Parathyroid adenoma (tissue), 2 donors: ENCODE data around the gene ALDH16A1.

Source experiments
- H2AFZ ChIP-seq: fragments of 300-600 bp; sonication (generic); one replicate; pipeline ENCODE4 v1.7.0; 2017; ENCODE audit warnings: antibody characterized with exemption, mild to moderate bottlenecking
- H3K27ac ChIP-seq: fragments of 300-600 bp; sonication (generic); one replicate; pipeline ENCODE4 v1.7.0; 2017
- H3K27me3 ChIP-seq: fragments of 300-600 bp; sonication (generic); one replicate; pipeline ENCODE4 v1.7.0; 2017; ENCODE audit warnings: low read length; ENCODE audit not compliant: control insufficient read depth, insufficient read depth
- H3K36me3 ChIP-seq: fragments of 300-600 bp; sonication (generic); one replicate; pipeline ENCODE4 v1.7.0; 2017; ENCODE audit warnings: low read length; ENCODE audit not compliant: control insufficient read depth, insufficient read depth
- H3K4me1 ChIP-seq: fragments of 300-600 bp; sonication (generic); one replicate; pipeline ENCODE4 v1.7.0; 2017; ENCODE audit warnings: control low read depth
- H3K4me2 ChIP-seq: fragments of 300-600 bp; sonication (generic); one replicate; pipeline ENCODE4 v1.7.0; 2017; ENCODE audit warnings: low read length
- H3K4me3 ChIP-seq: fragments of 300-600 bp; sonication (generic); one replicate; pipeline ENCODE4 v1.7.0; 2017; ENCODE audit warnings: low read depth, low read length
- H3K79me2 ChIP-seq: fragments of 300-600 bp; sonication (generic); one replicate; pipeline ENCODE4 v1.7.0; 2017; ENCODE audit warnings: control low read depth
- H3K9ac ChIP-seq: fragments of 300-600 bp; sonication (generic); one replicate; pipeline ENCODE4 v1.7.0; 2017; ENCODE audit warnings: mild to moderate bottlenecking
- H3K9me3 ChIP-seq: fragments of 300-600 bp; sonication (generic); one replicate; pipeline ENCODE4 v1.7.0; 2017; ENCODE audit warnings: low read length; ENCODE audit not compliant: control insufficient read depth
- TF ChIP-seq, protein P1 (sequence below): fragments of 300-600 bp; sonication (generic); IDR thresholded peaks from one replicate; pipeline ENCODE4 v1.7.0; 2017; ENCODE audit warnings: antibody characterized with exemption, mild to moderate bottlenecking
- donor health status: primary hyperparathyroidism.

Gene ALDH16A1

GRCh38 chr19:49507803-49508494 is 54.9 kb downstream of the ALDH16A1 start:
- H3K4me1 ChIP-seq: peaks cover 3% of the 10 kb centered on the region
- no peak overlapping the region for H3K4me3 ChIP-seq
- TF ChIP-seq, protein P1, sequence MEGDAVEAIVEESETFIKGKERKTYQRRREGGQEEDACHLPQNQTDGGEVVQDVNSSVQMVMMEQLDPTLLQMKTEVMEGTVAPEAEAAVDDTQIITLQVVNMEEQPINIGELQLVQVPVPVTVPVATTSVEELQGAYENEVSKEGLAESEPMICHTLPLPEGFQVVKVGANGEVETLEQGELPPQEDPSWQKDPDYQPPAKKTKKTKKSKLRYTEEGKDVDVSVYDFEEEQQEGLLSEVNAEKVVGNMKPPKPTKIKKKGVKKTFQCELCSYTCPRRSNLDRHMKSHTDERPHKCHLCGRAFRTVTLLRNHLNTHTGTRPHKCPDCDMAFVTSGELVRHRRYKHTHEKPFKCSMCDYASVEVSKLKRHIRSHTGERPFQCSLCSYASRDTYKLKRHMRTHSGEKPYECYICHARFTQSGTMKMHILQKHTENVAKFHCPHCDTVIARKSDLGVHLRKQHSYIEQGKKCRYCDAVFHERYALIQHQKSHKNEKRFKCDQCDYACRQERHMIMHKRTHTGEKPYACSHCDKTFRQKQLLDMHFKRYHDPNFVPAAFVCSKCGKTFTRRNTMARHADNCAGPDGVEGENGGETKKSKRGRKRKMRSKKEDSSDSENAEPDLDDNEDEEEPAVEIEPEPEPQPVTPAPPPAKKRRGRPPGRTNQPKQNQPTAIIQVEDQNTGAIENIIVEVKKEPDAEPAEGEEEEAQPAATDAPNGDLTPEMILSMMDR: no peak

GRCh38 chr19:49512970-49513745 is 60.1 kb downstream of the ALDH16A1 start:
- no peaks in the 10 kb centered on the region for H3K9me3 ChIP-seq
- H3K79me2 ChIP-seq: no peaks in the 10 kb centered on the region
- H2AFZ ChIP-seq: peak overlapping the region; percentile 87
- peaks cover 4% of the 10 kb centered on the region for H3K4me1 ChIP-seq
- peak overlapping the region; percentile 71 for H3K4me3 ChIP-seq
- H3K27me3 ChIP-seq: no peaks in the 10 kb centered on the region
- H3K36me3 ChIP-seq: no peaks in the 10 kb centered on the region
- peak overlapping the region; percentile 53 for H3K27ac ChIP-seq
- TF ChIP-seq, protein P1: no peak
- H3K4me2 ChIP-seq: peak overlapping the region; percentile 84
- peak overlapping the region; percentile 4 for H3K9ac ChIP-seq

More at GRCh38 chr19:49507803-49508494, 54.9 kb downstream of the ALDH16A1 start:
- Histone ChIP-seq H3K4me2 (no peak overlapping the region), H3K79me2 (no peaks in the 10 kb centered on the region), H3K9ac (no peak overlapping the region), H3K36me3 (no peaks in the 10 kb centered on the region), H3K27ac (no peak overlapping the region), H3K9me3 (no peaks in the 10 kb centered on the region), H3K27me3 (no peaks in the 10 kb centered on the region), H2AFZ (no peak overlapping the region)

- Histone ChIP-seq H3K4me1 (peaks cover 4% of the 10 kb centered on the region), H3K79me2 (no peaks in the 10 kb centered on the region), H3K9ac (no peak overlapping the region), H3K36me3 (no peaks in the 10 kb centered on the region), H3K9me3 (no peaks in the 10 kb centered on the region), H3K27me3 (no peaks in the 10 kb centered on the region), H3K4me2 (peak overlapping the region; percentile 84), H2AFZ (peak overlapping the region; percentile 87), H3K27ac (no peak overlapping the region), H3K4me3 (peak overlapping the region; percentile 71)
- TF ChIP-seq, protein P1: no peak
Measured at GRCh38 chr19:49513746-49514118, 60.7 kb downstream of the ALDH16A1 start.

DNA sequence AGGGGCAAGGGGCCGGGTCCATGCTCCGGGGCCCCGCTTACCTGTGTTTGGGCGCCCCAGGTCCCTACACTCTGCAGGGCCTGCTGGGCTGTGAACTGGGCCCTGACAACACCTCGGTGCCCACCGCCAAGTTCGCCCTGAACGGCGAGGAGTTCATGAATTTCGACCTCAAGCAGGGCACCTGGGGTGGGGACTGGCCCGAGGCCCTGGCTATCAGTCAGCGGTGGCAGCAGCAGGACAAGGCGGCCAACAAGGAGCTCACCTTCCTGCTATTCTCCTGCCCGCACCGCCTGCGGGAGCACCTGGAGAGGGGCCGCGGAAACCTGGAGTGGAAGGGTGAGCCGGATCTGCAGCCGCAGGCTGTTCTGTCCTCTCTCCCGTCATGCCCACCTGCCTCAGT is 61.1 kb downstream of the ALDH16A1 start:
- Histone ChIP-seq H3K4me1 (peaks cover 4% of the 10 kb centered on the region), H2AFZ (peak overlapping the region; percentile 87), H3K9me3 (no peaks in the 10 kb centered on the region), H3K79me2 (no peaks in the 10 kb centered on the region), H3K27me3 (no peaks in the 10 kb centered on the region), H3K4me2 (peak overlapping the region; percentile 84), H3K27ac (no peak overlapping the region), H3K9ac (no peak overlapping the region), H3K4me3 (peak overlapping the region; percentile 71), H3K36me3 (no peaks in the 10 kb centered on the region)
- TF ChIP-seq, protein P1: no peak
